ENCODE data around the gene TIGD4. TPM values are rescaled to one million over a fixed set of nuclear protein-coding genes. Genes with fewer than 3 reads are reported as not detected.
"Not testable (repeated sequence)": the region's sequence is repeated elsewhere in the genome, so short reads cannot be mapped to it uniquely, and the experiment has no call there.

Gene TIGD4
- total RNA-seq, 1 experiment from 2014 or later = 2.0 TPM

DNA sequence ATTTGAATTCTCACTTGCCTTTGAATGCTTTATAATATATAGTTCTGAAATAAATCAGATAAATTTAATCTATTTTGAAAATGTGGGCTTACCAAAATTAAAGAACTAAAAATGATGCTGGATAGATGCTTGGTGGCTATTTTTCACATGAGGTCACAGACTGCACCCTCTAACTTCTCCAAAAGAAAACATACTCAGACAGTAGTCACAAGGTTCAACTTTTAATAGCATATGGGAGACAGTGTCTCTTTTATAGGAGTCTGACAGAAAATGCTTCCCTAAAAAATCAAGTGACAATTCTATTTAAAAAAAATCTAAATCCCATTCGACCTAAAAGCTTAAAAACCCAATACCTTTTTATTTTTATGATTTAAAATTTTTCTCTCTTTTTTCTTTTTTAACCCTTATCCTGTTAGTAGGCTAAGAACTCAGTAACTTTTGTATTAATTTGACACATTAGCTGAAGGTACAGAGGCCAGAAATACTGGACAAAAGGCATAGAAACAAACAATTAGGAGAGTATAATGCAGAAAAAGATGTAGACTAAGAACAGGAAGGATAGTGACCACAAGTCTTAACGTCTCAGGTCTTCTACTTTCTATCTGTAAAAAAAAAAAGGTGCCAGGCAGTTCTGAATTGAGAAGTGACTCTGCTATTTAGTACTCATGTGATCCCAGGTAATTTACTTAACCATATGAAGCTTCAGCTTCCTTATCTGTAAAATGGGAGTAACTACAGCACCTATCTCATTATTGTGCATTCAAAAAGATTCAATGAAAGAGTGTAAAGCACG, 7.6 kb downstream of the TIGD4 start:
- Histone ChIP-seq H2AK5ac (ENCODE audit: insufficient read length, low read length) (no peak overlapping the region), H3T11ph (ENCODE audit: low read length) (no peak overlapping the region), H2AFZ (ENCODE audit: low read length) (no peak overlapping the region), H3K9ac (ENCODE audit: extremely low read depth, insufficient read length, low read length) (no peak overlapping the region), H4K5ac (ENCODE audit: insufficient read length, low read depth, low read length) (no peak overlapping the region), H3K18ac (ENCODE audit: insufficient read length, low read depth, low read length) (no peak overlapping the region), H3K23ac (ENCODE audit: insufficient read length, low read depth, low read length) (no peak overlapping the region), H2BK12ac (ENCODE audit: insufficient read length, low read depth, low read length) (no peak overlapping the region), H3K4me2 (ENCODE audit: insufficient read depth, insufficient read length, low read length) (no peak overlapping the region), H2BK15ac (ENCODE audit: low read depth, low read length) (no peak overlapping the region), H3K79me2 (ENCODE audit: insufficient read depth, low read length) (no peaks in the 10 kb centered on the region), H2BK20ac (ENCODE audit: low read depth, low read length, poor library complexity, severe bottlenecking) (no peak overlapping the region), H3K4me1 (ENCODE audit: insufficient read depth, low read length) (no peaks in the 10 kb centered on the region), H3K56ac (ENCODE audit: insufficient read length, low read depth, low read length) (no peak overlapping the region), H4K8ac (replicated peaks; ENCODE audit: insufficient read length, low read depth, low read length) (no peak overlapping the region), H4K91ac (ENCODE audit: insufficient read length, low read depth, low read length) (no peak overlapping the region), H3K79me1 (ENCODE audit: insufficient read depth, low read depth, low read length, poor library complexity, severe bottlenecking) (no peaks in the 10 kb centered on the region), H3K4ac (ENCODE audit: low read depth, low read length) (no peak overlapping the region), H2BK120ac (ENCODE audit: low read depth, low read length, poor library complexity, severe bottlenecking) (no peak overlapping the region), H3K14ac (ENCODE audit: insufficient read depth, low read length) (no peak overlapping the region), H4K20me1 (ENCODE audit: control insufficient read depth, insufficient read depth, insufficient read length) (no peaks in the 10 kb centered on the region), H2BK5ac (ENCODE audit: insufficient read length, low read length) (no peak overlapping the region), H3K27ac (ENCODE audit: insufficient read length, low read depth, low read length) (no peak overlapping the region), H3K27me3 (ENCODE audit: insufficient read depth, low read length) (no peaks in the 10 kb centered on the region), H3K9me3 (ENCODE audit: control insufficient read depth, low read depth, low read length) (no peaks in the 10 kb centered on the region), H3K23me2 (ENCODE audit: insufficient read length, low read depth, low read length, poor library complexity, severe bottlenecking) (no peaks in the 10 kb centered on the region)
- H3K9me3 Mint-ChIP-seq = no peaks in the 10 kb centered on the region
- H3K27ac Mint-ChIP-seq = no peak overlapping the region
- no peaks in the 10 kb centered on the region for H3K36me3 Mint-ChIP-seq (ENCODE audit: insufficient read depth in 1 of 3, low read depth in 3 of 3)
- 100% methylated on average over 1 of the region's 3 CpGs for WGBS (ENCODE audit: extremely low coverage, insufficient read length, low lambda C conversion rate)
- no peaks in the 10 kb centered on the region for H3K27me3 Mint-ChIP-seq (ENCODE audit: low read depth)
- no peak overlapping the region for H3K4me3 Mint-ChIP-seq
- no peaks in the 10 kb centered on the region for H3K4me1 Mint-ChIP-seq
- TF ChIP-seq, protein P1, sequence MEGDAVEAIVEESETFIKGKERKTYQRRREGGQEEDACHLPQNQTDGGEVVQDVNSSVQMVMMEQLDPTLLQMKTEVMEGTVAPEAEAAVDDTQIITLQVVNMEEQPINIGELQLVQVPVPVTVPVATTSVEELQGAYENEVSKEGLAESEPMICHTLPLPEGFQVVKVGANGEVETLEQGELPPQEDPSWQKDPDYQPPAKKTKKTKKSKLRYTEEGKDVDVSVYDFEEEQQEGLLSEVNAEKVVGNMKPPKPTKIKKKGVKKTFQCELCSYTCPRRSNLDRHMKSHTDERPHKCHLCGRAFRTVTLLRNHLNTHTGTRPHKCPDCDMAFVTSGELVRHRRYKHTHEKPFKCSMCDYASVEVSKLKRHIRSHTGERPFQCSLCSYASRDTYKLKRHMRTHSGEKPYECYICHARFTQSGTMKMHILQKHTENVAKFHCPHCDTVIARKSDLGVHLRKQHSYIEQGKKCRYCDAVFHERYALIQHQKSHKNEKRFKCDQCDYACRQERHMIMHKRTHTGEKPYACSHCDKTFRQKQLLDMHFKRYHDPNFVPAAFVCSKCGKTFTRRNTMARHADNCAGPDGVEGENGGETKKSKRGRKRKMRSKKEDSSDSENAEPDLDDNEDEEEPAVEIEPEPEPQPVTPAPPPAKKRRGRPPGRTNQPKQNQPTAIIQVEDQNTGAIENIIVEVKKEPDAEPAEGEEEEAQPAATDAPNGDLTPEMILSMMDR (conservative IDR thresholded peaks at IDR 0.05) = no peak
- DNase-seq = no peak

DNA sequence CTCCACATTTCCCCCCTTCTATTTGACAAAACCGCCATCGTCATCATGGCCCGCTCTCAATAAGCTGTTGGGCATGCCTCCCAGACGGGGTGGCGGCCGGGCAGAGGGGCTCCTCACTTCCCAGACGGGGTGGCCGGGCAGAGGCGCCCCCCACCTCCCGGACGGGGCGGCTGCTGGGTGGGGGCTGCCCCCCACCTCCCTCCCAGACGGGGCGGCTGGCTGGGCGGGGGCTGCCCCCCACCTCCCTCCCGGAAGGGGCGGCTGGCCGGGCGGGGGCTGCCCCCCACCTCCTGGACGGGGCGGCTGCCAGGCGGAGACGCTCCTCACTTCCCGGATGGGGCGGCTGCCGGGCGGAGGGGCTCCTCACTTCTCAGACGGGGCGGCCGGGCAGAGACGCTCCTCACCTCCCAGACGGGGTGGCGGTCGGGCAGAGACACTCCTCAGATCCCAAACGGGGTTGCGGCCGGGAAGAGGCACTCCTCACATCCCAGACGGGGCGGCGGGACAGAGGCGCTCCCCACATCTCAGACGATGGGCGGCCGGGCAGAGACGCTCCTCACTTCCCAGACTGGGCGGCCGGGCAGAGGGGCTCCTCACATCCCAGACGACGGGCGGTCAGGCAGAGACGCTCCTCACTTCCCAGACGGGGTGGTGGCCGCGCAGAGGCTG, 14.3 kb downstream of the TIGD4 start:
- H3T11ph ChIP-seq (ENCODE audit: low read length); H2AK5ac ChIP-seq (ENCODE audit: insufficient read length, low read length); H3K4ac ChIP-seq (ENCODE audit: low read depth, low read length); H3K9me3 ChIP-seq (ENCODE audit: control insufficient read depth, low read depth, low read length); H3K9me3 Mint-ChIP-seq; H3K27ac Mint-ChIP-seq; H3K4me3 Mint-ChIP-seq; H3K27ac ChIP-seq (ENCODE audit: insufficient read length, low read depth, low read length); H3K23ac ChIP-seq (ENCODE audit: insufficient read length, low read depth, low read length); H2BK15ac ChIP-seq (ENCODE audit: low read depth, low read length); H3K14ac ChIP-seq (ENCODE audit: insufficient read depth, low read length); H3K56ac ChIP-seq (ENCODE audit: insufficient read length, low read depth, low read length); H3K18ac ChIP-seq (ENCODE audit: insufficient read length, low read depth, low read length); H3K36me3 Mint-ChIP-seq (ENCODE audit: insufficient read depth in 1 of 3, low read depth in 3 of 3); H3K79me2 ChIP-seq (ENCODE audit: insufficient read depth, low read length); H2BK5ac ChIP-seq (ENCODE audit: insufficient read length, low read length); H3K23me2 ChIP-seq (ENCODE audit: insufficient read length, low read depth, low read length, poor library complexity, severe bottlenecking); H4K91ac ChIP-seq (ENCODE audit: insufficient read length, low read depth, low read length); H4K20me1 ChIP-seq (ENCODE audit: control insufficient read depth, insufficient read depth, insufficient read length); H3K4me2 ChIP-seq (ENCODE audit: insufficient read depth, insufficient read length, low read length); DNase-seq; H2AFZ ChIP-seq (ENCODE audit: low read length); H3K4me1 Mint-ChIP-seq; H4K8ac ChIP-seq (replicated peaks; ENCODE audit: insufficient read length, low read depth, low read length); H2BK120ac ChIP-seq (ENCODE audit: low read depth, low read length, poor library complexity, severe bottlenecking); H3K27me3 Mint-ChIP-seq (ENCODE audit: low read depth); H3K4me1 ChIP-seq (ENCODE audit: insufficient read depth, low read length); H2BK12ac ChIP-seq (ENCODE audit: insufficient read length, low read depth, low read length); H4K5ac ChIP-seq (ENCODE audit: insufficient read length, low read depth, low read length); H3K79me1 ChIP-seq (ENCODE audit: insufficient read depth, low read depth, low read length, poor library complexity, severe bottlenecking); H3K9ac ChIP-seq (ENCODE audit: extremely low read depth, insufficient read length, low read length); H3K27me3 ChIP-seq (ENCODE audit: insufficient read depth, low read length); H2BK20ac ChIP-seq (ENCODE audit: low read depth, low read length, poor library complexity, severe bottlenecking): not testable (repeated sequence)
- WGBS (ENCODE audit: extremely low coverage, insufficient read length, low lambda C conversion rate) = no CpG with 5 or more reads among the region's 54 CpGs

Measured in H9 (cell line).